Measurements from ENCODE around the gene PIP5K1C. TPM values are rescaled to one million over a fixed set of nuclear protein-coding genes. Genes with fewer than 3 reads are reported as not detected.
A peak's percentile ranks its signal among the peaks of the same experiment; 100 is the strongest.

Gene PIP5K1C
- total RNA-seq, 1 experiment from 2014 or later: 24.5 TPM

DNA sequence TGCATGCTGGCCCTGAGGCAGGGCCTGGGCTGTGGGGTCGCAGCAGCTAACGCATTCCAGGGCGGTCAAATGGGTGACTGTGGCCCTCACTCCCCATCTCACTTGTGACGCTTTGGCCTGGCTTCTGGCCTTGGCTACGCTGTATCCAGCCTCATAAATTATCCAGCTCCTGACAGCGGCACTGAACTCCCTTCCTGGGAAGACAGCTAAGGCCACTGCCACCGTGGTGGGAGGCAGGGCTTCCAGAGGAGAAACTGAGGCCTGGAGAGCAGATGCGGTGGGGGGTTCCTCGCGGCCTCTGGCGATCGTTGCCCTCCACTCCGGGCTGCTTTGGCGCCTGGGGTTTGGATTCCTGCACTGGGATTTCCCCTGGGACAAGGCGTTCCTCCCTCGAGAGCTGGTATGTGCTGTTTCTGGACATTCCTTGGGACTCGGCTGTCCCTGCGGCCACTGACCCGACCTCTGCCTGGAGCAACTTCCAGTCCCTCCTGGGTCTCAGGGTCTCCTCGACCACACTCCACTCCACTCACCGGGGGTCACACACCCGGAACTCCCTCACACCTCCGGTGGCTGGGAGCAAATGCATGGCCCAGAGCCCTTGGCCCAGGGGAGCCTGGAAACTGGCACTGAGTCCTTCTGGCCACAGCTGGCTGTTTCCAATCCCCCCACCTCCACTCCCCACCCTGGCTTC, 97.0 kb downstream of the PIP5K1C start:
- no peaks in the 10 kb centered on the region for H3K27me3 ChIP-seq (replicated peaks; ENCODE audit: control insufficient read depth, insufficient read depth, low read length)
- H3K27me3 Mint-ChIP-seq (ENCODE audit: insufficient read depth, unreplicated experiment): no peaks in the 10 kb centered on the region
- no peak overlapping the region for H3K4me3 Mint-ChIP-seq (ENCODE audit: unreplicated experiment)
- intact Hi-C loops (cut with micrococcal nuclease; ENCODE audit: unreplicated experiment): no loop called here
- H3K9me3 Mint-ChIP-seq (ENCODE audit: unreplicated experiment): no peaks in the 10 kb centered on the region
- no peaks in the 10 kb centered on the region for H3K9me3 ChIP-seq
- peaks cover 5% of the 10 kb centered on the region; the same call in 1 of the 2 replicates for H3K4me1 ChIP-seq
- no peak overlapping the region for H3K4me3 ChIP-seq (ENCODE audit: low read depth, low read length)
- H3K27ac Mint-ChIP-seq (ENCODE audit: unreplicated experiment): no peak overlapping the region
- ChIA-PET CTCF (no interaction called here), POLR2A (no interaction called here)
- no peak for DNase-seq
- no peaks in the 10 kb centered on the region for H3K36me3 ChIP-seq (ENCODE audit: control insufficient read depth, insufficient read depth, low read length)
- no peaks in the 10 kb centered on the region for H3K4me1 Mint-ChIP-seq (ENCODE audit: low read depth, unreplicated experiment)
- H3K36me3 Mint-ChIP-seq (ENCODE audit: insufficient read depth, unreplicated experiment): peaks cover 6% of the 10 kb centered on the region
- TF ChIP-seq, protein P1, sequence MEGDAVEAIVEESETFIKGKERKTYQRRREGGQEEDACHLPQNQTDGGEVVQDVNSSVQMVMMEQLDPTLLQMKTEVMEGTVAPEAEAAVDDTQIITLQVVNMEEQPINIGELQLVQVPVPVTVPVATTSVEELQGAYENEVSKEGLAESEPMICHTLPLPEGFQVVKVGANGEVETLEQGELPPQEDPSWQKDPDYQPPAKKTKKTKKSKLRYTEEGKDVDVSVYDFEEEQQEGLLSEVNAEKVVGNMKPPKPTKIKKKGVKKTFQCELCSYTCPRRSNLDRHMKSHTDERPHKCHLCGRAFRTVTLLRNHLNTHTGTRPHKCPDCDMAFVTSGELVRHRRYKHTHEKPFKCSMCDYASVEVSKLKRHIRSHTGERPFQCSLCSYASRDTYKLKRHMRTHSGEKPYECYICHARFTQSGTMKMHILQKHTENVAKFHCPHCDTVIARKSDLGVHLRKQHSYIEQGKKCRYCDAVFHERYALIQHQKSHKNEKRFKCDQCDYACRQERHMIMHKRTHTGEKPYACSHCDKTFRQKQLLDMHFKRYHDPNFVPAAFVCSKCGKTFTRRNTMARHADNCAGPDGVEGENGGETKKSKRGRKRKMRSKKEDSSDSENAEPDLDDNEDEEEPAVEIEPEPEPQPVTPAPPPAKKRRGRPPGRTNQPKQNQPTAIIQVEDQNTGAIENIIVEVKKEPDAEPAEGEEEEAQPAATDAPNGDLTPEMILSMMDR (IDR thresholded peaks at IDR 0.05; ENCODE audit: insufficient read depth in 1 of 2, low read depth in 1 of 2, low read length in 1 of 2, severe bottlenecking in 1 of 2, unreplicated experiment in 1 of 2): no peak
- BruUV-seq (replicated peaks): no TSS peak

DNA sequence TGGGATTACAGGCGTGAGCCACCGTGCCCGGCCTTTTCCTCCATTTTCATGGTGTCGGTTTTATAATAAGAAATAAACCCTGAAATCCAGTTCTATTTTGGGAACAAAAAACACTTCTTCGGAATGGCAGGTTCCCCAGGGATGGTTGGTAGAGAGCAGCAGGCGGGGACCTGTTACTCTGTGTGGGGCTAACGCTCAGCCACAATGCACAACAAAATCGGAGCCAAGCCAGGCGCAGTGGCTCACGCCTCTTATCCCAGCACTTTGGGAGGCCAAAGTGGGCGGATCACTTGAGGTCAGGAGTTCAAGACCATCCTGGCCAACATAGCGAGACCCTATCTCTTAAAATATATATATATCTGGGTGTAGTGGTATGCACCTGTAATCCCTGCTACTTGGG, 99.2 kb downstream of the PIP5K1C start:
- TF ChIP-seq, protein P1 (IDR thresholded peaks at IDR 0.05; ENCODE audit: insufficient read depth in 1 of 2, low read depth in 1 of 2, low read length in 1 of 2, severe bottlenecking in 1 of 2, unreplicated experiment in 1 of 2): no peak
- Histone ChIP-seq H3K4me3 (ENCODE audit: low read depth, low read length) (no peak overlapping the region), H3K27me3 (replicated peaks; ENCODE audit: control insufficient read depth, insufficient read depth, low read length) (no peaks in the 10 kb centered on the region), H3K9me3 (no peaks in the 10 kb centered on the region), H3K4me1 (peaks cover 5% of the 10 kb centered on the region; the same call in 1 of the 2 replicates), H3K36me3 (ENCODE audit: control insufficient read depth, insufficient read depth, low read length) (no peaks in the 10 kb centered on the region)
- CTCF ChIA-PET: no interaction called here
- H3K4me1 Mint-ChIP-seq (ENCODE audit: low read depth, unreplicated experiment): no peaks in the 10 kb centered on the region
- intact Hi-C loops (cut with micrococcal nuclease; ENCODE audit: unreplicated experiment): no loop called here
- no peaks in the 10 kb centered on the region for H3K36me3 Mint-ChIP-seq (ENCODE audit: insufficient read depth, unreplicated experiment)
- H3K27me3 Mint-ChIP-seq (ENCODE audit: insufficient read depth, unreplicated experiment): no peaks in the 10 kb centered on the region
- DNase-seq: no peak
- H3K9me3 Mint-ChIP-seq (ENCODE audit: unreplicated experiment): no peaks in the 10 kb centered on the region
- H3K27ac Mint-ChIP-seq (ENCODE audit: unreplicated experiment): no peak overlapping the region
- POLR2A ChIA-PET: no interaction called here
- no peak overlapping the region for H3K4me3 Mint-ChIP-seq (ENCODE audit: unreplicated experiment)
- no TSS peak for BruUV-seq (replicated peaks)

DNA sequence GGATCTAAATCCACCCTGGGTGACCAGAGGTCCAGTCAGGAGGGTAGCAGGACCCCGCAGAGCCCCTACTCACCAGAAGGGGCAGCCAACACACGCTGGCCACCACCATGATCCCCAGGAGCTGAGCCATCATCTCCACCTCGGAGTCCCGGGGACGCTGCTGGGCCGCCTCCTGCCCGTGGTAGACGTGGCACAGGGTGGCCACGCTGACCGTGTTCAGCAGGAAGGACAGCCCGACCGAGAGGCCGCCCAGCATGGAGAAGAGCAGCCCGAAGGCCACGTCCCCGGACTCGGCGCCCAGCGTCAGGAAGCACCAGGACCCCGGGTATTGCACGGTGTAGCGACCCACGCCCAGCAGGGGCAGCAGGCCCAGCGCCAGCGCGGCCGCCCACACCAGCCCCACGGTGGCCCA, 100.5 kb downstream of the PIP5K1C start:
- no TSS peak for BruUV-seq (replicated peaks)
- peaks cover 5% of the 10 kb centered on the region; the same call in 1 of the 2 replicates for H3K4me1 ChIP-seq
- ChIA-PET CTCF (no interaction called here), POLR2A (no interaction called here)
- H3K27me3 Mint-ChIP-seq (ENCODE audit: insufficient read depth, unreplicated experiment): no peaks in the 10 kb centered on the region
- no peaks in the 10 kb centered on the region for H3K27me3 ChIP-seq (replicated peaks; ENCODE audit: control insufficient read depth, insufficient read depth, low read length)
- no peaks in the 10 kb centered on the region for H3K9me3 Mint-ChIP-seq (ENCODE audit: unreplicated experiment)
- no peaks in the 10 kb centered on the region for H3K9me3 ChIP-seq
- H3K36me3 ChIP-seq (ENCODE audit: control insufficient read depth, insufficient read depth, low read length): no peaks in the 10 kb centered on the region
- TF ChIP-seq, protein P1 (IDR thresholded peaks at IDR 0.05; ENCODE audit: insufficient read depth in 1 of 2, low read depth in 1 of 2, low read length in 1 of 2, severe bottlenecking in 1 of 2, unreplicated experiment in 1 of 2): peak in 1 of 2 experiments; percentile 9
- no peak for DNase-seq
- no peak overlapping the region for H3K4me3 ChIP-seq (ENCODE audit: low read depth, low read length)
- no peaks in the 10 kb centered on the region for H3K36me3 Mint-ChIP-seq (ENCODE audit: insufficient read depth, unreplicated experiment)
- intact Hi-C loops (cut with micrococcal nuclease; ENCODE audit: unreplicated experiment): no loop called here
- H3K4me3 Mint-ChIP-seq (ENCODE audit: unreplicated experiment): no peak overlapping the region
- H3K27ac Mint-ChIP-seq (ENCODE audit: unreplicated experiment): no peak overlapping the region
- no peaks in the 10 kb centered on the region for H3K4me1 Mint-ChIP-seq (ENCODE audit: low read depth, unreplicated experiment)
